Lung (tissue), 12 donors: Measurements from ENCODE around the gene PRKCA. TPM values are rescaled to one million over a fixed set of nuclear protein-coding genes. Genes with fewer than 3 reads are reported as not detected.

Experiments
- ATAC-seq: fragments of 200-7000 bp; cut with Tn5 transposase; one replicate; pipeline ENCODE4 v1.9.1; 2020; ENCODE audit warnings: moderate number of reproducible peaks; ENCODE audit not compliant: insufficient read depth, low FRiP score
- DNase-seq, 3 donors: peaks; one replicate each; pipeline ENCODE4 v3.0.0-alpha.2; 2013 to 2017
- H3K27ac ChIP-seq, 2 donors: one replicate each; pipeline ENCODE4 v1.5.1; 2013; ENCODE audit warnings: mild to moderate bottlenecking in 2 of 2, moderate library complexity in 2 of 2, control low read depth in 1 of 2, inconsistent platforms in 1 of 2, low read depth in 1 of 2, low read length in 1 of 2
- H3K27me3 ChIP-seq, 3 donors: one replicate each; pipeline ENCODE4 v1.5.1; 2013; ENCODE audit warnings: low read length in 2 of 3; ENCODE audit not compliant: control insufficient read depth in 3 of 3, insufficient read depth in 3 of 3
- H3K36me3 ChIP-seq, 4 donors: one replicate each; pipeline ENCODE4 v1.5.1; 2013; ENCODE audit warnings: low read length in 4 of 4, mild to moderate bottlenecking in 1 of 4, moderate library complexity in 1 of 4; ENCODE audit not compliant: control insufficient read depth in 4 of 4, insufficient read depth in 4 of 4
- H3K4me1 ChIP-seq, 5 donors: one replicate each; pipeline ENCODE4 v1.5.1; 2013; ENCODE audit warnings: low read length in 5 of 5, mild to moderate bottlenecking in 2 of 5, moderate library complexity in 1 of 5; ENCODE audit not compliant: control insufficient read depth in 5 of 5, insufficient read depth in 5 of 5
- H3K4me3 ChIP-seq: one replicate; pipeline ENCODE4 v1.5.1; 2013; ENCODE audit warnings: mild to moderate bottlenecking, control low read depth, moderate library complexity
- H3K9ac ChIP-seq, 2 donors: one replicate each; pipeline ENCODE4 v1.5.1; 2013; ENCODE audit warnings: low read length in 2 of 2, control low read depth in 1 of 2; ENCODE audit not compliant: insufficient read depth in 1 of 2
- H3K9me3 ChIP-seq, 4 donors: one replicate each; pipeline ENCODE4 v1.5.1; 2013; ENCODE audit warnings: low read length in 3 of 4, mild to moderate bottlenecking in 1 of 4, moderate library complexity in 1 of 4; ENCODE audit not compliant: control insufficient read depth in 4 of 4, insufficient read depth in 3 of 4
- WGBS, 2 donors: extraction: QIAGEN DNeasy Blood & Tissue Kit; methylation state at CpG; one replicate each; pipeline ENCODE4 v1.1.7; 2013; 5-methylcytosine and 5-hydroxymethylcytosine counted together
- polyA plus RNA-seq, 2 donors: library from polyadenylated mRNA; stranded (reverse); fragments of 200-250 nt; gene quantifications; one replicate each; pipeline ENCODE4 v1.2.1, GENCODE V29; 2013
- total RNA-seq, 2 donors: library from RNA; depleted of rRNA in 1 of 2; stranded (reverse); fragments of >200 nt in 1 of 2; gene quantifications; one replicate each; pipeline ENCODE4 v1.2.1, GENCODE V29; 2014 to 2021
- TF ChIP-seq, protein P1 (sequence below): IDR thresholded peaks from 2 replicates; pipeline ENCODE4 v1.5.1; 2012; ENCODE audit warnings: mild to moderate bottlenecking; ENCODE audit errors: control extremely low read depth, extremely low read depth
- donor health status: control.
- donor health status: control.
- donor health status: Bipolar disorder and iron deficiency.
- donor health status: healthy.
- donor health status: DM: yes; HTN: yes; CAD: no.

PRKCA gene
- total and polyA plus RNA-seq, 4 donors: 3.4 to 34.8 (median 13.8) TPM

GRCh38 chr17:66738301-66738700 is 435.9 kb downstream of the PRKCA start:
- 88 to 91% methylated on average over 4 of the region's 4 CpGs for WGBS, 2 donors
- Histone ChIP-seq H3K9ac (no peak overlapping the region), H3K4me3 (no peak overlapping the region), H3K36me3 (peaks cover 0 to 8% (median 3%) of the 10 kb centered on the region in 4 donors), H3K4me1 (no peaks in the 10 kb centered on the region), H3K9me3 (no peaks in the 10 kb centered on the region), H3K27ac (no peak overlapping the region), H3K27me3 (no peaks in the 10 kb centered on the region)
- ATAC-seq (no peak), DNase-seq (no peak)
- TF ChIP-seq, protein P1, sequence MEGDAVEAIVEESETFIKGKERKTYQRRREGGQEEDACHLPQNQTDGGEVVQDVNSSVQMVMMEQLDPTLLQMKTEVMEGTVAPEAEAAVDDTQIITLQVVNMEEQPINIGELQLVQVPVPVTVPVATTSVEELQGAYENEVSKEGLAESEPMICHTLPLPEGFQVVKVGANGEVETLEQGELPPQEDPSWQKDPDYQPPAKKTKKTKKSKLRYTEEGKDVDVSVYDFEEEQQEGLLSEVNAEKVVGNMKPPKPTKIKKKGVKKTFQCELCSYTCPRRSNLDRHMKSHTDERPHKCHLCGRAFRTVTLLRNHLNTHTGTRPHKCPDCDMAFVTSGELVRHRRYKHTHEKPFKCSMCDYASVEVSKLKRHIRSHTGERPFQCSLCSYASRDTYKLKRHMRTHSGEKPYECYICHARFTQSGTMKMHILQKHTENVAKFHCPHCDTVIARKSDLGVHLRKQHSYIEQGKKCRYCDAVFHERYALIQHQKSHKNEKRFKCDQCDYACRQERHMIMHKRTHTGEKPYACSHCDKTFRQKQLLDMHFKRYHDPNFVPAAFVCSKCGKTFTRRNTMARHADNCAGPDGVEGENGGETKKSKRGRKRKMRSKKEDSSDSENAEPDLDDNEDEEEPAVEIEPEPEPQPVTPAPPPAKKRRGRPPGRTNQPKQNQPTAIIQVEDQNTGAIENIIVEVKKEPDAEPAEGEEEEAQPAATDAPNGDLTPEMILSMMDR: no peak

DNA sequence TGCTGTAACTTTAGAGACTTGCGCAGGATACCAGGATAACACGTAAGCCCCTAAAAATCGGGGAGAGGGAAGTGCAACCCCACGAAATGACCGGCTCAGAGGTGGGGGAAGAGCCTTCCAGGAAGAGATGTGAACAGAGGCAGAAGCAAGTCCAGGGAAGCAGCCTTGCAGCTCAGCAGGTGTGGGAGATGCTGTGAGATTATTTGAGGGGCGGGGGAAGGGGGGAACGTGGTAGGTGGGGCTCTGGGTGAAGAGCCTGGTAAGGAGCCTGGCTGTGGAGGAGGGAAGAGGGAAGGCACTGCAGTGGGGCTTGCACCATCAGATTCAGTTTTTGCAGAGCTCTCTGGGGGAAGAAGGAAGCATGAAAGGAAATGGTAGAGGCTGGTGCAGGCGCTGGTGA is 437.1 kb downstream of the PRKCA start:
- TF ChIP-seq, protein P1: no peak
- Histone ChIP-seq H3K36me3 (peaks cover 0 to 8% (median 3%) of the 10 kb centered on the region in 4 donors), H3K27ac (no peak overlapping the region), H3K9ac (no peak overlapping the region), H3K4me1 (no peaks in the 10 kb centered on the region), H3K4me3 (no peak overlapping the region), H3K27me3 (no peaks in the 10 kb centered on the region), H3K9me3 (no peaks in the 10 kb centered on the region)
- ATAC-seq (no peak), DNase-seq (no peak)
- WGBS, 2 donors: 66 to 75% methylated on average over 8 of the region's 8 CpGs

DNA sequence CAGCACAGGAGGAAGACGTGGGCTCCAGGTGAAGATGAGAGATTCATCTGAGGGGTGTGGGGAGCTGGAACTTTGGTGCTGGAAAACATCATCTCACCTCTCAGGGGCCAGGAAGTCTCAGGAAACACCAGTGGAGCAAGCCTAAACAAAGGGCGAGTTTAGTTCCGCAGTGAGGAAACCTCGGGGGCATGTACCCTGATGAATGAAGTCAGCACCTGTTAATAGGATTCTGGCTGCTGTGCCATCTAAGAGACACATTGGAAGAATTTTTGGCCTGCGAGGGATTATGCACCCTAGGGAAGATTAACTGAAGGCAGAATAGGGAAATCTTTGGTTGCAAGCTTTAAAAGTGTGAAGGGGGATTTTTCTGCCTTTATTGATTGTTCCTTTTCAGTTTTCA is 437.8 kb downstream of the PRKCA start:
- 69 to 76% methylated on average over 5 of the region's 5 CpGs for WGBS, 2 donors
- no peaks in the 10 kb centered on the region for H3K4me1 ChIP-seq
- no peaks in the 10 kb centered on the region for H3K9me3 ChIP-seq
- ATAC-seq: no peak
- no peak overlapping the region for H3K27ac ChIP-seq
- H3K27me3 ChIP-seq: no peaks in the 10 kb centered on the region
- H3K9ac ChIP-seq: no peak overlapping the region
- TF ChIP-seq, protein P1: no peak
- no peak for DNase-seq
- H3K4me3 ChIP-seq: no peak overlapping the region
- peaks cover 0 to 8% (median 4%) of the 10 kb centered on the region in 4 donors for H3K36me3 ChIP-seq

- Histone ChIP-seq H3K36me3 (peaks cover 0 to 5% (median 3%) of the 10 kb centered on the region in 4 donors), H3K27ac (no peak overlapping the region), H3K9me3 (no peaks in the 10 kb centered on the region), H3K4me3 (no peak overlapping the region), H3K27me3 (no peaks in the 10 kb centered on the region), H3K9ac (no peak overlapping the region), H3K4me1 (no peaks in the 10 kb centered on the region)
- TF ChIP-seq, protein P1: no peak
- no peak for DNase-seq
- no peak for ATAC-seq
- 94 to 96% methylated on average over 2 of the region's 2 CpGs for WGBS, 2 donors
Observed at GRCh38 chr17:66743511-66743910, 441.1 kb downstream of the PRKCA start.
